GM19351 (cell line): ENCODE results near the gene INAFM2.

ENCODE experiments used
- ATAC-seq: cut with Tn5 transposase; IDR thresholded peaks from one replicate; pipeline ENCODE4 v1.9.1; 2021; ENCODE audit warnings: mild to moderate bottlenecking, moderate library complexity; ENCODE audit not compliant: unreplicated experiment

Gene INAFM2

DNA sequence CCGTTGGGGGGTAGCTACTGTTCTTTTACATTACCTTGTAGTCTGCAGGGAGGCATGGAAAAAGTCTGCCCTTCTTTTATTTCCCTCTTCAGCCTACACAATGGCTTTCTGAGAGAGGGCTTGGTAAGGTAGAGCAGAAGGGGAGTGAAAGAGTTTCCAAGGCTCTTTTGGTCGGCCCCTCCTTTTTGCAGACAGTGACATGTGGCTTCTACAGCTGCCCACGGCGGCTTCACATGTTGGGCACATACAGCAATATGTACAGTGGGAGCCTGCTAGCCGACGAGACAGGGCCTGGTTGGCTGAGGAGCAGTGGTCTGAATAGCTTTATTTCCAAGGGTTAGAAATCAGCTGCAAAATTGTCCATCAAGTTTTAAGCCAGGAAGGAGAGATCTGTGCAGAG is 4.0 kb downstream of the INAFM2 start:
- no peak for ATAC-seq

DNA sequence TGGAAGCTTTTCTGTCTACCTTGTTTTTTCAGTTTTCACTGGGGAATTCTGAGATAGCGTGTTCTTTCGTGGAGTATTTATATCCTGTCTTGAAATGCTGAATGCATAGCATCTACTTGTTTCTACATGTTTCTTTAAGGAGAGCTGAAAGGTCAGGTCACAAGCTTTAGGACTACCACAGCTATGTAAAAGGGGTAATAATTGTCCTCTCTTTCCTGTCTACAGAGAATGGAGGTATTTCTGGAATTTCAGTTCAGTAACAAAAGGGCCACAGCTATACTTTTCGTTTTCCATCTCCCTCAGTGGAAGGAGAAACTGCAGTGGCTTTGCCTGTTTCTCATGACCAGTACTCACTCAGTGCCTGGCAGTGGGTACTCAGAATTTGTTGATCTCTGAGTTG is 4.7 kb downstream of the INAFM2 start:
- ATAC-seq, result no peak

DNA sequence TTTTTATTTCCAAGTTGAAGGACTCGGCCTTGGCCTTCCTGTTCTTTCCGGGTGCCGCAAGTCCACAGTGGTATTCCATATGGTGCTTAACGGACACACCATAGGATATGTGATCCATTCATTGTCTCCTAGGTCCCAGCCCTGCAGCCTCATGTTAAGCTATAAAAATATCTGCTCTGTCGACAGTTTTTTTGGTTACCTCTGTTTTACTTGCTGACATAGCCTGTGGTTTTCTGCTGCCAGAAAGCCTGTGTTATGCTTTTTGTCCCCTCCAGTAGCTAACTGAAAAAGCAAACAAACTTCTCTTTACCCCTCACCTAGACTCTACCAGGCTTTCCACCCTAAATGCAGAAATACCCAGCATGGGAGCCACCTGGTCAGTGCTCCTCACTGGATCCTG is 5.3 kb downstream of the INAFM2 start:
- no peak for ATAC-seq

DNA sequence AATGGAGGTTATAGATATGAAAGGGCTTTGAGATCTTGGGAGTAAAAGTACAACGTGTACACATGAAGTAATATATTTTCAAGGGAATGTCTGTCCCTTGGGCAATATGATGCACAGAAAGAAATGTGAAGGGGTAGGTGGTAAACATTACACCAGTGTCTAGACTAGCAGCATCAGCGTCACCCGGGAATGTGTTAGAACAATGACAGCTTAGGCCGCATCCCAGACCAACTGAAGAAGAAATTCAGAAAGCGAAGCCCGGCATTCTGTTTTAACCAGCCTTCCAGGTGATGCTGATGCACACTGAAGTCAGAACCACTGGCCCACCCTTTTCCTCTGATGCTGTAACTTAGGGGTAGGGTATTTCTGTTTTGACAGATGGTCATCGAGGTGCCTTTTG is 6.3 kb downstream of the INAFM2 start:
- no peak for ATAC-seq

DNA sequence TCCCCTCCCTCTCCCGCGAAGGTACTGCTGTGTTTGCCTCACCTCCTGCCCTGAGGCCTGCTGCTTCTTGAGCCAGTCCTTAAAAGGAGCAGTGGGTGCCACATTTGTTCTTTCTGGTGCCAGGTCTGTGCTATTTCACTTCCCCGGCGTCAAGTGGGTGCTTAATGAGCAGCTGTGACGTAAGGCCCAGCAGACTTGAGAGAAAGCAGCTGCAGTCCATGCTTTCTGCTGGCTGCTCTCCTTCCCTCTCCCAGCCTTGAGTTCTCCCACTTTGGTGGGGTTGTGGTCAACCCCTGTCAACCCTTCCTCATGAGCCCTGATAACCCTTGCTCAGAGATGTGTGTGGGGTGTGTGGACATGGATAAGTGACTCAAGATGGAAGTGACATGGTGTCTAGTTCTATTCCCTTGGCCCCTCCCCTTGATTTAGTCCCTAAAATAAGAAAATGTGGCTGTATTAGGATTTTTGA is 6.9 kb downstream of the INAFM2 start:
- ATAC-seq, result no peak

DNA sequence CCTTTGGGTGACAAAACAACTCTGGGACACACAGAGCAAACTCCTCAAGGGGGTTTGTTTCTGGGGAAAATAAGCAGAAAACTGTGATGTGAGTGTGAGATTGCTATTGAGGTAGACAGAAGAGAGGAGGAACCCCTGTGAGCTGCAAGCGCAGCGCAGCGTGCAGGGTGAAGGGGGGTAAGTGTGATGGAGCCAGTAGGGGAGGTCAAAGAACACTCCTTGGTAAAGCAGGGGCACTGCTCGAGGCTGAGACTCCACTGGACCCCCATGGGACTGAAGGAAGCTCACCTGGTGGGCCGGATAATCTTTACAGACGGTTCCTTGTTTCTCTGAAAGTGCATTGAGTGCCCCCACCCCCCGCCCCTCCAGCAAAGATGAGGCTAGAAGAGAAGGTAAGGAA is 7.5 kb downstream of the INAFM2 start:
- ATAC-seq, result no peak

DNA sequence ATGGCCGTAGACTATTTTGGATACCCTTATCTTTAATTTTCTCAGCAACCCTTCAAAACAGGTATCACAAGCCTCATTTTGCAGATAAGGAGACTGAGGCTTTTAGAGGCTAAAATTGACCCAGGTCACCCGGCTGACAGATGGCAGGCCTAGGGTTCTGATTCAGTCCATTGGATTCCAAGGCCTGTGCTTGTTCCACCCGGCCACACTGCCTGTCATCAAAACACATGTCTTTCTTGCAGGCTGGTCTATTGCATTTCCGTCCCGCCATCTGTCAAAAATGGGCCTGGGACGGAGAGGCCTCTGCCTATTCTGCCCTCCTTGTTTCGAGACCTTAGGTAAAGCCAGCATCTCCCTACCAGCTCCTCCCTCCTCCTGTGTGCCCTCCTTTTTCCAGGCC is 8.1 kb downstream of the INAFM2 start:
- ATAC-seq, result no peak

DNA sequence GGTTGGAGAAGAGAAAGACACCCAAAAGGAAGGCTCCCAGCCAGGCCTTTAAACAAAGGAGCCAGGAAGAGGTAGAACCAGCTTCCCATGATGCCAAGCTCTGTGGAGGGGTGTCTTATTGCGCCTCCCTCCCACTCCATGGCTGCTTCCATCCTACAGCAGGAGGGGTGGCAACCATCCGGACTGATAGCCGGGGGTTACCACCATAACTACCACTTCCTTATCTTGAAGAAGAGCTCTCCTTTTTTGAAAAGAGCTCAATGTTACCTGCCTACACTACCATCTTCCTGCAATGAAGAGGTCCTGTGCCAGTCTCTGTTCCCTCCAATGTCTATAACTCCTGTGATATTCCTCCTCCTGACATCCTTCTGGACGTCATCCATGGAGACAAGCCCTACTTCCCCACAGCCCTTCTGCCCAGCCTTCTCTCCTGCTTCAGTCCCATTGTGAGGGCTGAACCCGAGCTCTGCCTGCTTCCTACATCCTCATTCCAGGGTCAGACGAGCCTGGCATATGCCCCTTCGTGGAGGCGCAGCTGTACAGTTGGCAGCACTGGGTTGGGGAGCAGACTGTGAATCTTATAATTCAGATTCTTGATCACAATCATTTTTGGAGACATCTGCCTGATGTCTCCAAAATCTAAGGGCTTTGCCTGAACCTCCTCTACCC is 8.8 kb downstream of the INAFM2 start:
- ATAC-seq, result no peak

DNA sequence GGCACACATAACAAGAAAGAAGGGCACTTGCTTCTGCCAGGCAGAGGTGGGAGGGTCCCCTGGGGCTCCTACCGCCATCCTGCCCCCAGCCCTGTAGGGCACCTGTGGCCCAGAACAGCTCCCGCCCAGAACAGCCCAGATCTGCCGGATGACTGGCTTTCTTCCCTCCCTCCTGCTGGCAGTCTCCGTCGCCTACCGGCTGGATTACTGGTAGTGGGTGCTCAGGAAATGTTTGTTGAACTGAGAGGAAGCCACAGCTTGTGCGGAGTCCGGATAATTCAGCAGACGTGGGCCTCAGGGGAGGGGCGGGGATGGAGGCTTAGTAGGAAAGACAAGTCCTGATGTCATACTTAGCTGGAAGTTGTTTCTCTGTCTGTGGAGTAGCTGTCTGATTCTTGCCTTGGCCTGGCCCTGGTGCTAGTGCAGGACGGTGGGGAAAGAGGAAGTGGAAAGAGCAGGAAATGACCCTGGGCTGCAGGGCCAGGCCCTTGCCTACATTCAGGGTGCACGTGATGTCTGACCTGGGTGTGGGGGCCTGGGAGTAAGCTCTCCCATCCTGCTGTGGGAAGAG is 10.5 kb downstream of the INAFM2 start:
- ATAC-seq, result no peak

DNA sequence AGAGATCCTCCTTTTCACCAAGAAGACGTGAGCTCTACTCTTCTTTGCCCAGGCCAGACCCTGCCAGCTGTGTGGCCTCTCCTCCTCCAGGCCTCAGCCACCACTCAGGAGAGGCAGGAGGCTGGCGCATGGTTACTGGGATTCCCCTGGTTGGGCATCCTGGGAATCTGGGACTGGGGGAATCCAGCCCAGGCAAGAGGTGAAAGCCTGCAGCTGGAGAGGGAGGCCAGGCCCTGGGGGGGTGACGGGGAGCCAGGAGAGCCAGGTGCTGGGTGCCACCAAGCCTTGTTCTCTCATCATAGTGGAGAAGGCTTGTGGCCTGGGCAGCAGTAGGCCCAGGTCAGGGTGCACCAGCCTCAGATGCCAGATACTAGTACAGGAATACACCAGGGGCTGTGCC is 11.0 kb downstream of the INAFM2 start:
- no peak for ATAC-seq

DNA sequence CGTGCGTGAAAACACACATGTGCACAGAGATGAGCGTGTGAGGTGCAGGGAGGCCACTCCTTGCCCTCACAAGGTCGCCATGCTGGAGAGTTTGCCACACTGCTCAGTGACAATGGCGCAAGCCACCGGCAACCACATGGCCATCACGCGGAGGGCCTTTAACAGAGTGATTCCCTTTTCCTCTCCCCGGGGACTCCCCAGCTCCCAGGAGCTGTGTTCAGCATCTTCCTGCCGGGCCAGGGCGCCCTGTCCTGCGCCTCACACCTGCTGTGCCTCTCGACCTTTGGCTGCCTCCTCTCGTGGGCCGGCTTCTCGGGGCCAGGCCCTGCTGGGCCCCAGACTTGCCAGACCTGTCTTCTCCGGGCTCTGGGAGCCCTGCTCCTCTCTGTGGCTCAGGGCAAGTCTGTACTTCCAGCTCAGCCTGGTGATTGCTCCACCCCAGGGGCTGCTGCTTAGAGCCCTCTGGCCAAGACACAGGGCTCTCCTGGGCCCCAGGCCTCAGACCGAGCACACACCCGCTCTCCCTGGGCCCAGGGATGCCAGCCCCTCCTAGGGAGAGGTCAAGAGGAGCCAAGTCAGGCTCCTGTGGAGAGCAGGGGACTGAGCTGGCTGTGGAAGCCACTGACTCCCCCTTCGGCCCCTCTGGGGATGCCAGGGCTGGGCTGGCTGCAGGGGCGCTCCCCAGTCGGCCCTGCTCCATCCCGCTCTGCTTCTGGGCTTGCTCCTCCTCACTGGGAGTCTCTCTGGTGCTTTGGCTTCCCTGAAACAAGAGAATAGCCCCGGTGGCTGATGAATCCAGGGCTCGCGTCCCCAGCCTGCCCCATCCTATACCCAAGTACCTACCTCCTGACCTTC is 11.7 kb downstream of the INAFM2 start:
- no peak for ATAC-seq

DNA sequence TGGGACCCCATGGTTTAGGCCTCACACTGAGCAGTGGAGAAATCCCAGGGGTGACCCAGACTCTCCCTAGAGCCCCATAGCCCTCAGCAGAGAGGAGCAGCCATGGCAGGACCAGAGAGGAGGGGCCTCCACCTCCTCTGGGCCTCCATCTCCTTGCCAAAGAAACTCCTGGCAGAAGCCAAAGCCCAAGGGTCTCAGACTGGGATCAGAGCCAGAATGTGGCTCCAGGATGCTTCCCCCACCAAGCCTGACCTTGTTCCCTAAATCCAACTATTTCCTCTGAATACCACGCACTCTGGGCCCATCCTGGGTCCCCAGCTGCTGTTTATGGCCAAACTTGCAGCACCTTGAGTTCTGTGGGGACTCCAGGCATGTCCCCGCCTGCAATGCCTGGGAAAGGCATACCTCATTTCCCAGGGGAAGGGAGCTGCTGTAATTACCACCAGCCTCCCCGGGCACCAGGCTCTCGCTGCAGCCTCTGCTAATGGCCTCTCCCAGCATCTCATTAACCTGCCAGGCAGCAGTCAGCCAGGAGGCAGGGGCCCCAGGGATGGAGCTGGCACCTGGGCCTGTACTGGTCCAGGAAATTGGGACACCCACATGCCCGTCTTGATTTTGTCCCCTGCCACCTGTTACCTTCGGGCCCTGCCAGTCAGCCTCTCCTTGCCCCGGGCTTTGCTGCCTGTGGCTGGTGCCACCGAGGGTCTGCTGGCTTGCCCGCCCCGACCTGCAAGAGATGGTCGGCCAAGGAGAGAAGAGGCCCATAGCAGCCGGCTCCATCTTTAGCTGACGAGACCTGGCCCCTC is 12.6 kb downstream of the INAFM2 start:
- ATAC-seq, result no peak

DNA sequence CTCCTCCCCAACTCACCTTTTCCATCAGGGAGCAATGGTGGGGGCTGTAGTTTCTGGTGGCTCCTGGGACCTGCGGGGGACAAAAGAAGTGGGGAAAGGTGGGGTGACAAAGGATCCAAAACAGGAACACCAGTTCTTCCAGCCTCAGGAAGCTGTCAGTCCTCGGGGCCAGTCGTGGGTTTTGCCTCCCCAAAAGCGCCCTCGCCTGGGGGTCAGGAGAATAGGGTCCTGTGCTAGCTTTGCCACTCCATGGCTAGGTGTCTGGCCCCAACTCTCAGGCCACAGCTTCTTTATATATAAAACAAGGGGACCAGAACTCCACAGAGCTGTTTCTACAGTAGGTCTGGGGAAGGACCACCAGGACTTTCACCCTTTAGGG is 13.2 kb downstream of the INAFM2 start:
- ATAC-seq, result no peak

DNA sequence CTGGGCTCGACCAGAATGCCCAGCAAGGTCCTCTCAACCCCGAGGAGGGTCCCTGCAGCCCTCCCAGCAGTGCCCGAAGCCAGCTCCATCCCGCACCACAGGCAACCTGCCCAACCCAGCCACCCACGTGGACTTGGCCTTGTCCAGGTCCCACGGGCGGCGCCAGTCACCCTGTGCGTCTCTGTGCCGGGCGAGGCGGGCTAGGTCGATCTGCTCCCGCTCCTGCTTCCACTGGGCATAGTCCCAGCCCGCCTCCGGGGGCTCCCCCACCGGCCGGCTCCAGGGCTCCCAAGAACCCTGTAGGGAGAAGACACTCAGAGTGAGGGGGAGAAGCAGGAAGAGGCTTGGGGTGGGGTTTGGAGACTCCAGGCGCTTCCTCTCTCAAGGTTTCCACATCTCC is 14.1 kb downstream of the INAFM2 start:
- no peak for ATAC-seq

DNA sequence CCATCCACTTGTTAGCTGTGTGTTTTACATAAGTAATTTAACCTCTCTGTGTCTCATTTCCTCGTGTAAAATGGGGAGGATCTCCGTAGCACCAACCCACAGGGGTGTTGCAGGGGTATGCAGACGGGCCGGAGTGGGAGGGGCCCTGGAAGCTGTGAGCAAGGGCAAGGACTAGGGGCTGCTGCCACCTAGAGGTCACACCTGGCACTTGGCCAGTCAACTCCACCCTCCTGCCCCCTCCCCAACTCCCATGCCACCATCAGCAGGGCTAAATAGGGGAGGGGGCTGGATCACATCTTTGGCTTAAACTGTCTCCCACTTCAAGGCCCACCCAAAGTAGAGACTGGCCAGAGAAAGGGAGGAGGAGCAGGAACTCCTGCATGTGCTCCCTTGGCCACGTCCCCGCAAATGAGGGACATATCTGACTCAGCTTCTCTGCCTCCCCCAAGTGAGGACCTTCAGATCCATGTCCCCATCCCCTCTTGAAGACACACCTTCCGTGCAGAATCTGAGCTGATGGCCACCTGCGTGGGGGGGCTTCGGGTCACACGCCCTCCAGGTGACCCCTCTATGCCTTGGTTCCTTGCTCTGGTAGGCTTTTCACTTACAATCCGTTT is 14.7 kb downstream of the INAFM2 start:
- ATAC-seq, result peak; percentile 54

DNA sequence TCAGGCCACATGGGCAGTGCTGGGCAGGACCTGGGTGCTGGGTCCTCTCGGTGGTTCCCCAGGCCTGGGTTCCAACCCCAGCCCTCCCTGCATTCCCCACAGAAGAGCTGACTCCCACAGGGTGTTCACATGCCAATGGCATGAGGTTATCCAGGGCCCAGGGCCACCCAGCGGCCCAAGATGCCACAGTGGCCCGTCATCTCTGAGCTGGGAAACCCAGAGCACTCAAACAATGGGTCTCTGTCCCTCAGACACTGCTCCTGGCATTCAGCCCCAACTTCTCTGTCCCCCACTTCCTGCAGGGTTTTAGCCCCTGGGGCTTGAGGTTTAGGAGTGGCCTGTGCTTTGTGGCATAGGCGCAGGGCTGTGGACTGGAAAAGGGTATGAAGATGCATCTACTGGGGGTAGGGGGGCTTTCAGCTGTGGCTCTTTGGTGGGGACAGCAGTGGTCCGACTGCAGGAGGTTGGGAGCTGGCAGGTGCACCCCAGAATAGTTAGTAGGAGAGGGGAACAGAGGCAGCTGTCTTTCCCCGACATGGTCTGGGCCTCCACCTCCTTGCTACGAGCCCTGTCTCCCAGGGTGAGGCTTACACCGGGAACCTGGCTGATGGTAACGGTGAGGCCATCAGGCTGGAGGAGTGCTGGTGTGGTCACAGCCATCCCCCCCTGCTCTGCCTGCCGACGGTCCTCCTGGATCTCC is 15.6 kb downstream of the INAFM2 start:
- ATAC-seq, result no peak

DNA sequence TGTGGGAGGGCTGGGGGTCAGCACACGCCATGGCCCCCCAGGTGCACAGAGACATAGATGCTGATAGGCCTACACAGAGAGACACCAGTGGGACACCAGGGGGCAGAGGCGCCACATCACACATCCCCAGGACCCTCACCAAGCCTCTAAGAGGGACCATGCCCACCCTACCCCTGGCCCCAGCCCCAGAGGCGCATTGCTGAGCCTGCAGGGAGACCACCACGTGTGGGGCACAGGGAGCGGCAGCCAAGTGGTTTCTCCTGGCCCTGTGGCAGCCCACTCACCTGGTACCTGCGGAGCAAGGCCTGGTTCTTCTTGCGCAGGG is 16.1 kb downstream of the INAFM2 start:
- no peak for ATAC-seq

DNA sequence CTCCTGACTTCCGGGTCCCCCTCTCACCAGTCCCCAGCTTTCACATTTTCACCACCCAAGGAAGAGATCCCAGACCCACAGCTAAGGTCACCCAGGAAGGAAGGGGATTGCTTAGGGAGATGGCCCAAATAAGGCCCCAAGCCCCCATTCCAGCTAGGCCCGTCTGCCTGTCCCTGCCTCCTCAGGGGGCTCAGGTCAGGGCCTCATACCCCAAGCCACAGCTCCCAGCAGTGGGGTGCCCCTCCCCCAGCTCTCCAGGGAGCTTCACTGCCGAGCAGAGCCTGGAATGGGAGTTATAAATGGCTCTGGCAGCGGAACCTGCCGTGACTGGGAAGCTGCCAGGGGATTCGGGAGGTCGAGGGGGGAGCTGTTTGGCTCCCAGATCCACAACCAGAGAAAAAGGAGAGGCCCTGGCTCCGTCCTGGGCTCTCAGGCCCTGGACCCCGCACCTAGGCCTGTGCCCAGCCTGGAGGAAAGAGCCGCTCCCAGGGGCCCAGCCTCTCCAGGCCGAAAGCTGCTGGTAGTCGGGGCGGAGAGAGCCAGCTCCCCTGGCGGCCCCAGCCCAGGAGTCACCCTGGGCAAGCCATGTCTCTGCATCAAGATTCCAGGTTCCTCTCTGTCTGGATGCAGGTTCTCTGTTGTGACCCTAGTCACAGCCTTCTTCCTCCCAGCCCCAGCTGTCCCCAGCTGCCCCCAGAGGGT is 16.7 kb downstream of the INAFM2 start:
- no peak for ATAC-seq

DNA sequence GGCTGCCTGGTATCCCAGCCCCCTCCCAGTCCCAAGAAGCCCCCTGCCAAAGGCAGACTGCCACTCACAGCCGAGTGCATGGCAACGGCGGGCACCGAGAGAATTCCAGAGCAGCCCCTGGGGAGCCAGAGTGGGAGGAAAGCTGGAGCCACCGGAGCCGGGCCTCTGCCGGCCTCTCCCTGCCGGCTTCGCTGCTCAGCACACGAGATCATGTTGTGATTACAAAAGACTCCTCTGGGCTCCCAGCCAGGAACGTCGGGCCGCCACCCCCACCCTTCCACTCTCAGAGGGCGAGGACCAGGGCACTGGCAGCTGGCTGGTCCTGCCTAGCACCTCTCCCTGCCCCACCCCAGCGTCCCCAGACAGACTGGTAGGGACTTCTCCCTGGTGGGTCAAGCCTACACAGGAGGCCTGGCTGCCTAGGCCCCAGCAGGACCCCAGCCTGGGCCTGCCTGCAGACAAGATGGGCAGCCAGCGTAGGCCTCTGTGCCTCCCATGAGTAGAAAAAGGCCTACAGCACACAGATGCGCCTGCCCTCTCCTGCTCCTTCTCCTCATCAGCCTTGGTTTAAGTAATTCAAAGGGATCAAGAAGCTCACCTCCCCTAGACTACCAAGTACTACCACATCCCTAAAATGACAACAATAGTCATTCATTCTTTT is 17.4 kb downstream of the INAFM2 start, which contains the start of gene CCDC9B:
CCDC9B (minus strand) TSS at position 200 of the 661 bp plus-strand sequence; CDS start at position 80, 120 bp downstream.
- ATAC-seq, result no peak
